Neural cell (in vitro differentiated cells): Measurements from ENCODE around the gene TSR1.

Experiments used
- CTCF ChIP-seq: fragments of 450-650 bp; IDR thresholded peaks from 2 replicates; pipeline ENCODE4 v1.5.1; 2014; ENCODE audit warnings: antibody characterized with exemption, mild to moderate bottlenecking, moderate library complexity; ENCODE audit not compliant: poor library complexity, severe bottlenecking
- EP300 ChIP-seq: fragments of 450-650 bp; conservative IDR thresholded peaks from 2 replicates; pipeline ENCODE4 v1.6.1; 2014; ENCODE audit warnings: antibody characterized with exemption, mild to moderate bottlenecking, moderate library complexity; ENCODE audit not compliant: poor library complexity, severe bottlenecking
- EZH2 ChIP-seq: fragments of 200-600, 300-800 bp; shearing (Covaris generic), sonication (generic); IDR thresholded peaks from 2 replicates; pipeline ENCODE4 v1.6.1; 2014; ENCODE audit warnings: antibody characterized with exemption, low read length, borderline replicate concordance, mild to moderate bottlenecking; ENCODE audit not compliant: insufficient read depth, poor library complexity, severe bottlenecking
- POLR2AphosphoS5 ChIP-seq: IDR thresholded peaks from 2 replicates; pipeline ENCODE4 v1.6.1; 2012
- RAD21 ChIP-seq: fragments of 450-650 bp; conservative IDR thresholded peaks from 2 replicates; pipeline ENCODE4 v1.6.1; 2014; ENCODE audit warnings: antibody characterized with exemption, mild to moderate bottlenecking, moderate library complexity
- REST ChIP-seq: IDR thresholded peaks from 2 replicates; pipeline ENCODE4 v1.6.1; 2012; ENCODE audit warnings: borderline replicate concordance
- SMC3 ChIP-seq: fragments of 450-650 bp; conservative IDR thresholded peaks from 2 replicates; pipeline ENCODE4 v1.6.1; 2014; ENCODE audit warnings: antibody characterized with exemption, mild to moderate bottlenecking, moderate library complexity; ENCODE audit not compliant: poor library complexity
- TAF1 ChIP-seq: IDR thresholded peaks from 2 replicates; pipeline ENCODE4 v1.6.1; 2012; ENCODE audit warnings: low read depth

- no peak for TF ChIP-seq CTCF
- no peak for TF ChIP-seq EZH2
- TF ChIP-seq POLR2AphosphoS5, result no peak
- no peak for TF ChIP-seq RAD21
- TF ChIP-seq EP300, result no peak
- TF ChIP-seq REST, result no peak
- no peak for TF ChIP-seq SMC3
- TF ChIP-seq TAF1, result no peak
These were observed 44.2 kb downstream of the TSR1 start for GRCh38 chr17:2292100-2292499.
